HAP-1 (cell line): Measurements from ENCODE around the gene NRG2.

Source experiments
- DNase-seq, 2 experiments: peaks; one replicate each; pipeline ENCODE4 v3.0.0-alpha.2; 2016 to 2020; ENCODE audit warnings: low spot score in 2 of 2
- H3K27me3 ChIP-seq: fragments of 250-450 bp; sonication (Bioruptor Pico); 2 replicates; pipeline ENCODE4 v1.5.1; 2020; ENCODE audit warnings: low read depth, mild to moderate bottlenecking, moderate library complexity
- H3K36me3 ChIP-seq: fragments of 250-450 bp; sonication (Bioruptor Pico); replicated peaks from 2 replicates; pipeline ENCODE4 v1.5.1; 2020; ENCODE audit warnings: mild to moderate bottlenecking
- H3K4me1 ChIP-seq: fragments of 250-450 bp; sonication (Bioruptor Pico); 2 replicates; pipeline ENCODE4 v1.5.1; 2020; ENCODE audit warnings: mild to moderate bottlenecking
- H3K4me3 ChIP-seq: fragments of 250-450 bp; sonication (Bioruptor Pico); 2 replicates; pipeline ENCODE4 v1.5.1; 2020; ENCODE audit warnings: mild to moderate bottlenecking, moderate library complexity
- H3K9me3 ChIP-seq: fragments of 250-450 bp; sonication (Bioruptor Pico); 2 replicates; pipeline ENCODE4 v1.5.1; 2020; ENCODE audit warnings: mild to moderate bottlenecking, moderate library complexity
- in situ Hi-C: fragments of 300-500 bp; cut with MboI; formaldehyde crosslinking; loops from 3 replicates; pipeline ENCODE4 v1.14.3; 2020; ENCODE audit warnings: low sequenced_read_pairs, inconsistent platforms, mixed read lengths

NRG2 gene

DNA sequence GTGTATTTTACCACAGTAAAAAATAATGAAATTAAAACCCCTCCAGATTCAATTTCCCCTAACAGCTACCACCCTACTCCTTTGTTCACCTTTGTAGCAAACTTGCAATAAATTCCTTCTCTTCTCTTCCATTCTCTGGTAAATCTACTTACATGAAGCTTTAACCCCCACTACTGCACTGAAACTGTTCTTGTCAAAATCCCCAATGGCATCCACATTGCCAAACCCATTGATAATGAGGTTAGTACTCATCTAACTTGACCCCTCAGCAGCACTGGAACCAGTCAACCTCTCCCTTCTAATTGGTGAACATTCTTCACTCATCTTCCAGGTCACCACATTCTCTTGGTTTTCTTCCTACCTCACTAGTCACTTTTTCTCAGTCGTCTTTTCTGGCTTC is 29.6 kb downstream of the NRG2 start:
- H3K4me1 ChIP-seq, result no peaks in the 10 kb centered on the region
- H3K9me3 ChIP-seq, result no peaks in the 10 kb centered on the region
- H3K4me3 ChIP-seq, result no peak overlapping the region
- in situ Hi-C loops, result no loop called here
- H3K36me3 ChIP-seq, result no peaks in the 10 kb centered on the region
- peaks cover 7% of the 10 kb centered on the region for H3K27me3 ChIP-seq
- no peak for DNase-seq

DNA sequence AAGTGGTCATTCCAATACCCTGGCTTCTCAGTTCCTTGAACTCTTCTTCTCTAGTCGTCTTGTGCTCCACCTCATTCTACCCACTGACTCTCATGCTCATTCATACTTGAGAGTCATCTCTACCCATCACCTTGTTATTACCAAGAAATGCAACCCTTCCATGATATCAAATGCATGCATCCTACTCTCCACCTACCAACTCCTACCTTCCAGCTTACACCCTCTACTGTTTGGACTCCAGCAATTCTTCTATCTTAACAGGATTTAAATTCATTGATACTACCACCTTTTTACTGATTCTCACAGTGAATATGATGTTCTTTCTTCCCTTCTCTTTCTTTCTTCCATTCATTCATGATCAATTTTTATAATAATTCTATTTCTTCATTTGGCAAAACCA is 30.7 kb downstream of the NRG2 start:
- no peaks in the 10 kb centered on the region for H3K4me1 ChIP-seq
- no peak overlapping the region for H3K4me3 ChIP-seq
- no peak for DNase-seq
- in situ Hi-C loops, result no loop called here
- H3K9me3 ChIP-seq, result no peaks in the 10 kb centered on the region
- H3K27me3 ChIP-seq, result peaks cover 7% of the 10 kb centered on the region
- no peaks in the 10 kb centered on the region for H3K36me3 ChIP-seq

DNA sequence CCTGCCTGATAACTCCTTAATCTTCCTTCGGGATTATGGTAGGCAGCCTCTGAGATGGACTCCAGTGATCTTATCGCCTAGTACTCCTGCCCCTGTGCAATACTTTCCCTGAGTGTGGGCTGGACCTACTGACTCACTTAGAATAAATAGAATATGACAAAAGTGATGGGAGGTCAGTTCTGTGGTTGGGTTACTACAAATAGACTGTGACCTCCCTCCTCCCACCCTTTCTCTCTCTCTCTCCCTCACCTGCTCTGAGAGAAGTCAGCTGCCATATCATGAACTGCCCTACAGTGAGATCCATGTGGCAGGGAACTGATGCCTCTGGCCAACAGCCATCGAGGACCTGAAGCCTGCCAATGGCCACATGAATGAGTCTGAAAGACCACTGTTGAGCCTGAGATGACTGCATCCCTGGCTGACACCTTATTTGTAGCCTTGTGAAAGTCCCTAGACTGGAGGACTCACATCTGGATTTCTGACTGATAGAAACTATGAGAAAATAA is 31.7 kb downstream of the NRG2 start:
- H3K4me1 ChIP-seq, result no peaks in the 10 kb centered on the region
- H3K9me3 ChIP-seq, result no peaks in the 10 kb centered on the region
- H3K4me3 ChIP-seq, result no peak overlapping the region
- no peak for DNase-seq
- peaks cover 2% of the 10 kb centered on the region; the same call in 1 of the 2 replicates for H3K27me3 ChIP-seq
- in situ Hi-C loops, result no loop called here
- no peaks in the 10 kb centered on the region for H3K36me3 ChIP-seq

DNA sequence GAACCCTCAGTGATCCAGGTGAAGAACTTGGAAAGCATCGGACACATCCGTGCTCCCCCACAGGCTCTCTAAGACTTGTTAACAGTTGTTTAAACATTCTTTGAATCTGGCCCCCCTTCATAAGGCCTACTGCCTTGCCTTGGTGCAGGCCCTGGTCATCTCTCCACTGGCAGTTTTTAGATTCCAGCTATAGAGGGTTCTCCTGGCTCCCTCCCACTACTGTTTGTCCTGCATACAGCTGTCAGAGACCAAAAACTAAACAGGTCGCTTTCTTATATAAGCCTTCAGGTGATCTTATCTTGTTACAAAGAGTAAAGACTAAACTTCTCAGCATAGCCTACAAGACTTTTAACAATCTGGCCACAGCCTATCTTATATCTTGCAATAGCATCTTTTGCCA is 32.3 kb downstream of the NRG2 start:
- H3K36me3 ChIP-seq, result no peaks in the 10 kb centered on the region
- H3K27me3 ChIP-seq, result peaks cover 6% of the 10 kb centered on the region; the same call in 1 of the 2 replicates
- in situ Hi-C loops, result no loop called here
- H3K4me1 ChIP-seq, result no peaks in the 10 kb centered on the region
- no peaks in the 10 kb centered on the region for H3K9me3 ChIP-seq
- no peak for DNase-seq
- no peak overlapping the region for H3K4me3 ChIP-seq

DNA sequence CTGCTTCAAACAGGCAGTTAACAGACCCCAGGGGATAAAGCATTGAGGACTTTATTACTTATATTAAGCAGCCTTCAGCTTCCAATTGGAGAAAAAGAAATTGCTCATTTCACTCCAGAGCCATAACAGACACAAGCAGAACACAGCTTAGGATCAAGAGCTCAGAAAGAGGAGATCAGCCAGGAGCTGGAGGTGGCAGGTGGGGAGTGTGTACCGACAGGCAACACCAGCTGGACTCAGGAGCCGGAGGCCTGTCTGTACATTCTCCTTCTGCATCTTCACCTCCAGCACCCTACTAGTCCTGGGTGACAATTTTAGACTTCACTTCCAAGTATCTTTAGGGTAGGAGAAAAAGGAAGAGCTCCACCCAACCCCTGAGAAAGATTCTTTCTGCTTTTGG is 35.8 kb downstream of the NRG2 start:
- DNase-seq, result no peak
- no peaks in the 10 kb centered on the region for H3K4me1 ChIP-seq
- H3K4me3 ChIP-seq, result no peak overlapping the region
- in situ Hi-C loops, result no loop called here
- H3K36me3 ChIP-seq, result no peaks in the 10 kb centered on the region
- H3K9me3 ChIP-seq, result no peaks in the 10 kb centered on the region
- H3K27me3 ChIP-seq, result peaks cover 19% of the 10 kb centered on the region

DNA sequence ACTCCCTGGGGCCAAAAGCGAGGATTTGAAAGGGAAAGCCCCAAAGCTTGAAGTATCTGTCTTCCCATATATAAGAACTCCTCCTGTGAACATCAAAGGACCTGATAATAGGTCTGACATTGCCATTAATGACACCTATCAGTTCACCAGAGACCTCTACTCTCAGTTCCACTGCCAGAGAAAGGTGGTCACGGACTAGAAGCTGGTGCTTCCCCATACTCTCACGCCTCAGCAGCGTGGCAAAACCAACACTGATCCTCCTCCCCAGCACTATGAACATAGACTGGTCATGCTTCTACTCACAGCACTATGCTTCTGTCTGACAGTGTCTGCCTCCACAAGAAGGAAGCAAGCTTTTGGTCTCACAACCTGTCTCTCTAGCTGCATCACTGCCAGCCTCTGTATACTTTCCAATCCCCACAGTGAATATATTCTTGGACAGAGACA is 37.9 kb downstream of the NRG2 start:
- no peak for DNase-seq
- Histone ChIP-seq H3K27me3 (peaks cover 19% of the 10 kb centered on the region), H3K36me3 (no peaks in the 10 kb centered on the region), H3K4me3 (no peak overlapping the region), H3K4me1 (no peaks in the 10 kb centered on the region), H3K9me3 (no peaks in the 10 kb centered on the region; the same call in 1 of the 2 replicates)
- in situ Hi-C loops, result no loop called here

DNA sequence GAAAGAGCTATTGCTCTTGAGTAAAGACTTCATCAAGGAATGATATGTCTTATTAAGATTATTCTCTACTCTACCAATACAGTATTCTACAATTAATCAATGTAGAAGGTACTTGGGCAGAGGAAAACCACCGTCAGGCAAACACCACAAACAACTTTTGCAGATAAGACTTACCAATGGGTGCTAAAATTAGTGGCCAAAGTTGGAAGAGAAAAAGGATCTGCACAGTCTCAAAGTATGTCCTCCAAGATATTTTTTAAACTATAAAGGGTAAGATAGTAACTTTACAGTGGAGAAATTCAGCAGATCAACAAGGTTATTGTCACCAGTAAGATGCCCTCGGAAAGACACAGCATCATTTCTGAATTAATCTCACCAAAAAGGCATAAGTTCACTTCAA is 38.9 kb downstream of the NRG2 start:
- no peaks in the 10 kb centered on the region for H3K4me1 ChIP-seq
- no peak overlapping the region for H3K4me3 ChIP-seq
- no peak for DNase-seq
- in situ Hi-C loops, result no loop called here
- H3K9me3 ChIP-seq, result no peaks in the 10 kb centered on the region; the same call in 1 of the 2 replicates
- H3K27me3 ChIP-seq, result peaks cover 19% of the 10 kb centered on the region
- H3K36me3 ChIP-seq, result no peaks in the 10 kb centered on the region

DNA sequence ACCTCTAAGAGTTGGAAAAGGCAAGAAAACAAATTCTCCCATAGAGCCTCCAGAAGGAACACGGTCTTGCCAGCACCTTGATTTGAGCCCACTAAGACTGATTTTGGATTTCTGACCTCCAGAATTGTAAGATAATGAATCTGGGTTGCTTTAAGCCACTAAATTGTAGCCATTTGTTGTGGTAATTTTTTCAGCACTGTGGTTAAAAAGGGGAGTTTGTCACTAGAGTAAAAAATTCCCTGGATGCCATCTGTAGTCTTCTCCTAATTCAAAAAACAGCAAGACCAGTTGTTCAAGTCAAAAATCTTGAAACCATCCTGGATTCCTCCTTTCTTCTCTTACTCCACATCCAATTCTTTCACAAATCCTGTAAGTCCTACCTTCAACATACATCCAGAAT is 39.6 kb downstream of the NRG2 start:
- H3K27me3 ChIP-seq, result peaks cover 19% of the 10 kb centered on the region

DNA sequence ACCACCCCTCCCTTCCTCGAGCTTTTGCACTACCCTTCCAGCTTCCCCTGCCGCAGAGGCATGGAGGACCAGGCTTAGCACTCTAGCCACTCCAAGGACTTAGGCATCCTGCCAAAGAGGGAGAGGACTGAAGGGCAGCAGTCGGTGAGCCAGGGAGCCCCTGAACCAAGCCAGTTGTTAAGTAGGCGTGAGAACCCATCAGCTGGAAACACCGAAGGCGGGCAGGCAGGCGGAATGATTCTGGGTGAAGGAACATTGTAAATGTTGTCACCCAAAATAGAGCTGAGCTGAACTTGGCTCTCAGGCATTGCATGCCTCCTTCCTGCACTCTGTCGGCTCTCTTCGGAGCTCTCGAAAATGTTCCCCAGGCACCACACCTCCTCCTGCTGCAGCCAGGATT is 42.8 kb downstream of the NRG2 start:
- Histone ChIP-seq H3K4me1 (no peaks in the 10 kb centered on the region), H3K4me3 (no peak overlapping the region), H3K36me3 (no peaks in the 10 kb centered on the region), H3K27me3 (peaks cover 12% of the 10 kb centered on the region), H3K9me3 (no peaks in the 10 kb centered on the region; the same call in 1 of the 2 replicates)
- no peak for DNase-seq
- in situ Hi-C loops, result no loop called here

More for the DNA sequence above, 39.6 kb downstream of the NRG2 start:
- H3K4me1 ChIP-seq, result no peaks in the 10 kb centered on the region
- no peaks in the 10 kb centered on the region; the same call in 1 of the 2 replicates for H3K9me3 ChIP-seq
- in situ Hi-C loops, result no loop called here
- no peak overlapping the region for H3K4me3 ChIP-seq
- no peak for DNase-seq
- H3K36me3 ChIP-seq, result no peaks in the 10 kb centered on the region

DNA sequence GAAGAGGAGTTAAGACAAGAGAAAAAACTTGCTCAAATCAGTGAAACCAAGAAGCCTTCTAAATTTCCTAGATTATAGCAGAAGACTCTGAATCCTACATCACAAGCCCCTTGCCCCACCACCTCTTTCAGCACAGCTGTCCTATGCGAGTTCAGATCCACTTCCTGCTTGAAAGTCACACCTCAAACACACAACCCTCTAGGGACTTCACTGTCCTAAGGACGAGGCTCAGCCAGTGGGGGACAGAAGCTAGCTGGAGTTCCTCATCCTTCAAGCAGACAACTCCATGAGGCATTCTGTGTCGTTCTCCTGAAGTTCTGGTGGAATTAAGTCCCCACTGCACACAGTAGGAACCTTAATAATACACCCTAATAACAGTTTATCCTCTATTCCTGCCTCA is 44.3 kb downstream of the NRG2 start:
- no peaks in the 10 kb centered on the region for H3K36me3 ChIP-seq
- no peaks in the 10 kb centered on the region; the same call in 1 of the 2 replicates for H3K9me3 ChIP-seq
- in situ Hi-C loops, result no loop called here
- DNase-seq, result no peak
- H3K4me1 ChIP-seq, result no peaks in the 10 kb centered on the region
- peaks cover 9% of the 10 kb centered on the region for H3K27me3 ChIP-seq
- H3K4me3 ChIP-seq, result no peak overlapping the region

DNA sequence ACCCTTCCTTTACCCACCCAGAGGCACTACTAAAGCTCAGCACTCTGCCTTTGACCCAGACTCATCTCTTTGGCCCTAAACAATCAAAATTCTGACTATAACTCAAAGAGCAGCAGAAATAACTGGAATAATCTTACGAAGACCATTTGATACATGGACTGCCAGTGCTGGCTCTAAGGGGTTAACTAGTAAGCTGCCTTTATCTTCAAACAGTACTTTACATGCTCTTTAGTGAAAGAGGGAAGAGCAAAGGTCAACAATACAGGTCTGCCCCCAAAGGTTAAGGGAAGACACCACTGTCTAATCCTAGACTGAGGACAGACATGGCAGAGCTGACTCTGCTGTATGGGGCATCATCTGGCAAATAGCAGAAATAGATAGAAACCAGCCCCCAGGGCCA is 45.8 kb downstream of the NRG2 start:
- Histone ChIP-seq H3K4me1 (no peaks in the 10 kb centered on the region), H3K4me3 (no peak overlapping the region), H3K36me3 (no peaks in the 10 kb centered on the region), H3K9me3 (no peaks in the 10 kb centered on the region; the same call in 1 of the 2 replicates), H3K27me3 (no peaks in the 10 kb centered on the region; the same call in 1 of the 2 replicates)
- in situ Hi-C loops, result no loop called here
- no peak for DNase-seq

DNA sequence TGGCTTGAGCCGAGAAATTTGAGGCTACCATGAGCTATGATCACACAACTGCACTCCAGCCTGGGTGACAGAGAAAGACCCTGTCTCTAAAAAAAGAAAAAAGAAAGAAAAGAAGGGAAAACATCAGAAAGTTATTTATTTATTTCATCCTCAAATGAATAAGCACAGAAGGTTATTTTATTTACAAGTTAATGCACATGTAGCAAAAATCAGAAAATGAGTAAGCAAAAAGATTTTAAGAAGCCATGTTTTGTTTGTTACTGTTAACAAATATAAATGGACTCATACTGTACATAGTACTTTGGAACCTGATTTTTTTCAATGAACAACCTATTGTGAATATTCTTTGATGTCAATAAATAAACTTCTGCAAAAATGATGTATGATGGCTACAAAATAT is 47.2 kb downstream of the NRG2 start:
- no peaks in the 10 kb centered on the region for H3K4me1 ChIP-seq
- DNase-seq, result no peak
- H3K27me3 ChIP-seq, result no peaks in the 10 kb centered on the region; the same call in 1 of the 2 replicates
- H3K9me3 ChIP-seq, result no peaks in the 10 kb centered on the region
- H3K4me3 ChIP-seq, result no peak overlapping the region
- in situ Hi-C loops, result no loop called here
- no peaks in the 10 kb centered on the region for H3K36me3 ChIP-seq

DNA sequence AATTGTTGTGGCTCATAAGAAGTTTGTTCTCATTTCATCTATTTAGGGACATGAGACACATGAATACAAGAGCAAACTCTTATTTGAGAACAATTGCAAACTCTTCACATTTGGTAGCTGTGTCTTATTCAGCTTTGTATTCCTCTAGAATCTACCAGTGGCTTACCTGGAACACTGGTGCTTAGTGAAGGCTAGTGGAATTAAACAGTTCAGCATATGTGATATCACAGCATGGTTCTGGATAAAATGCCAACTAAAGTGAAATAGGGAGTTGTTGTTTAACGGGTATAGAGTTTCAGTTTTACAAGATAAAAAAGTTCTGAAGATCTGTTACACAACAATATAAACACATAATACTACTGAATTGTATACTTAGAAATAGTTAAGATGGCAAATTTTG is 48.9 kb downstream of the NRG2 start:
- H3K9me3 ChIP-seq, result no peaks in the 10 kb centered on the region
- no peaks in the 10 kb centered on the region for H3K36me3 ChIP-seq
- no peak overlapping the region for H3K4me3 ChIP-seq
- no peaks in the 10 kb centered on the region; the same call in 1 of the 2 replicates for H3K27me3 ChIP-seq
- DNase-seq, result no peak
- in situ Hi-C loops, result no loop called here
- no peaks in the 10 kb centered on the region for H3K4me1 ChIP-seq

DNA sequence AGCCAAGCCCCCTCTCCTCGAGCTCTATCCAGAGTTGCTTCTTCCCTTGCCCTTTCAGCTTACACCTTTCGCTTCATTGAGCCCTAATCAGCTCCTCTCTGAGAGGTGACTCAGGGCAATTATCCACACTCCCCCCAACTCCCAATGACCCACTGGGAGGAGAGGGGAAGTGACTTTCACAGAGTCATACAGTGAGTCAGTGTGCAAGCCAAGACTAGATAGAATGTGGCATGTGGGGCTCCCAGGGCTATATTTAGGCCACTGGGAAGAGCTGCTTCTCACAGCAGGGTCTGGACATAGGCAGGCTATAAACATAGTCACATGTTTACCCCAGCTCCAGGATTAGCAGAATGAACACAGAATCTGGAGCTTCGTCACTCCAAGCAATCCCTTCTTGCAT is 57.4 kb downstream of the NRG2 start:
- Histone ChIP-seq H3K4me3 (no peak overlapping the region), H3K4me1 (peaks cover 17% of the 10 kb centered on the region), H3K9me3 (no peaks in the 10 kb centered on the region), H3K27me3 (no peaks in the 10 kb centered on the region), H3K36me3 (no peaks in the 10 kb centered on the region)
- in situ Hi-C loops, result no loop called here
- DNase-seq, result no peak

DNA sequence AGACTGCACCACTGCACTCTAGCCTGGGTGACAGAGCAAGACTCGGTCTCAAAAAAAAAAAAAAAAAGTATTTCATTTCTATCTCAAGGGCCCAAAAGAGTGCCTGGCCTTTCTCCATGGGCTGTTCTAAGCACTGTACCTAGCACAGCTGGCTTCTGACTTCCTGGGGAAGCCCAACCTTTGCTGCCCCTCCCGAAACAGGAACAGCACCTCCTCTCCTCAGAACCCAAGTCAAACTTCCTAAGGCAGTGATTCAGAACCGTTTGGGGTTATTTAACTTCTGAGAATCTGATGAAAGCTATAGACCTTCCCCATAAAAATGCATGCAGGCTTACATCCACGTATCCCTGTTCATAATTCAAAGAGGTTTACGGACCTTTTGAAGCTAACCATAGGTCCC is 57.8 kb downstream of the NRG2 start:
- no peaks in the 10 kb centered on the region for H3K27me3 ChIP-seq
- H3K4me3 ChIP-seq, result no peak overlapping the region
- no peaks in the 10 kb centered on the region for H3K9me3 ChIP-seq
- H3K36me3 ChIP-seq, result no peaks in the 10 kb centered on the region
- DNase-seq, result no peak
- H3K4me1 ChIP-seq, result peaks cover 17% of the 10 kb centered on the region
- in situ Hi-C loops, result no loop called here
